Forelimb muscle (tissue), 1 donor: Measurements from ENCODE around the gene ESRRB. TPM values are rescaled to one million over a fixed set of nuclear protein-coding genes. Genes with fewer than 3 reads are reported as not detected.

ENCODE experiments used
- DNase-seq: peaks from one replicate; pipeline ENCODE4 v3.0.0-alpha.2; 2013; ENCODE audit warnings: low read depth
- polyA plus RNA-seq: library from polyadenylated mRNA; unstranded; fragments of 120-200 nt; gene quantifications from one replicate; pipeline ENCODE4 v1.2.1, GENCODE V29; 2013; ENCODE audit not compliant: insufficient read length

Gene ESRRB
- polyA plus RNA-seq, 1 donor, result 3.9 TPM

- no peak for DNase-seq
Measured at GRCh38 chr14:76352639-76353281, 23.2 kb upstream of the ESRRB start.

GRCh38 chr14:76354310-76354709, 21.6 kb upstream of the ESRRB start:
- no peak for DNase-seq

GRCh38 chr14:76355771-76356170, 20.2 kb upstream of the ESRRB start:
- DNase-seq, result no peak

GRCh38 chr14:76371066-76371465, 4.9 kb upstream of the ESRRB start:
- DNase-seq, result no peak

- DNase-seq, result no peak
Measured at GRCh38 chr14:76373456-76373855, 2.5 kb upstream of the ESRRB start.

GRCh38 chr14:76375484-76375883, 453 bp upstream of the ESRRB start:
- DNase-seq, result no peak

GRCh38 chr14:76376409-76376877, 506 bp downstream of the ESRRB start:
- DNase-seq, result no peak

- DNase-seq, result no peak
Measured at GRCh38 chr14:76376878-76377734, 1.2 kb downstream of the ESRRB start.

- DNase-seq, result no peak
Measured at GRCh38 chr14:76377735-76378074, 1.8 kb downstream of the ESRRB start.

- no peak for DNase-seq
Measured at GRCh38 chr14:76380991-76381390, 5.1 kb downstream of the ESRRB start.

- DNase-seq, result no peak
Measured at GRCh38 chr14:76381817-76382494, 6.0 kb downstream of the ESRRB start.

- DNase-seq, result no peak
Measured at GRCh38 chr14:76382495-76382832, 6.5 kb downstream of the ESRRB start.

GRCh38 chr14:76385435-76385834, 9.5 kb downstream of the ESRRB start:
- no peak for DNase-seq

GRCh38 chr14:76386944-76387782, 11.2 kb downstream of the ESRRB start:
- peak; percentile 13 for DNase-seq

- no peak for DNase-seq
Measured at GRCh38 chr14:76389841-76390240, 13.9 kb downstream of the ESRRB start.

GRCh38 chr14:76390621-76391020, 14.7 kb downstream of the ESRRB start:
- DNase-seq, result no peak

GRCh38 chr14:76391981-76392690, 16.2 kb downstream of the ESRRB start:
- DNase-seq, result no peak

- DNase-seq, result no peak
Measured at GRCh38 chr14:76394569-76394968, 18.6 kb downstream of the ESRRB start.

- no peak for DNase-seq
Measured at GRCh38 chr14:76395161-76395560, 19.2 kb downstream of the ESRRB start.

GRCh38 chr14:76396714-76397187, 20.8 kb downstream of the ESRRB start:
- no peak for DNase-seq

- DNase-seq, result no peak
Measured at GRCh38 chr14:76405627-76406026, 29.7 kb downstream of the ESRRB start.
